Esophagus muscularis mucosa (tissue), 4 donors: ENCODE results near the gene INPP4B. TPM values are rescaled to one million over a fixed set of nuclear protein-coding genes. Genes with fewer than 3 reads are reported as not detected.

Source experiments
- DNase-seq: peaks from one replicate; pipeline ENCODE4 v3.0.0-alpha.2; 2017; ENCODE audit errors: extremely low spot score
- H3K27ac ChIP-seq, 4 donors: fragments of 200-600 bp; sonication (generic); replicated peaks in 1 of 4; 1 replicate in 3 of 4; 2 replicates in 1 of 4; pipeline ENCODE4 v1.5.1; 2016 to 2019; ENCODE audit warnings: mild to moderate bottlenecking in 1 of 4
- H3K27me3 ChIP-seq, 4 donors: fragments of 200-600 bp; sonication (generic); one replicate each; pipeline versions ENCODE4 v1.5.1 to v1.6.0; 2016 to 2019
- H3K36me3 ChIP-seq, 4 donors: fragments of 200-600 bp; sonication (generic); one replicate each; pipeline ENCODE4 v1.5.1; 2016 to 2019
- H3K4me1 ChIP-seq, 4 donors: fragments of 200-600 bp; sonication (generic); one replicate each; pipeline ENCODE4 v1.5.1; 2016 to 2019
- H3K4me3 ChIP-seq, 4 donors: fragments of 200-600 bp; sonication (generic); 1 replicate in 2 of 4; 2 replicates in 2 of 4; pipeline ENCODE4 v1.5.1; 2016 to 2019; ENCODE audit warnings: mild to moderate bottlenecking in 4 of 4, moderate library complexity in 1 of 4
- H3K9me3 ChIP-seq, 4 donors: fragments of 200-600 bp; sonication (generic); 1 replicate in 3 of 4; 2 replicates in 1 of 4; pipeline ENCODE4 v1.5.1; 2016 to 2019
- CTCF ChIP-seq, 3 experiments: fragments of 200-600 bp in 2 of 3; fragments of 450-650 bp in 1 of 3; sonication (generic) in 2 of 3; IDR thresholded peaks; one replicate each; pipeline ENCODE4 v1.5.1; 2017 to 2019; ENCODE audit warnings: antibody characterized with exemption in 3 of 3, mild to moderate bottlenecking in 2 of 3, moderate library complexity in 1 of 3
- EP300 ChIP-seq: sonication (generic); formaldehyde crosslinking; IDR thresholded peaks from one replicate; pipeline ENCODE4 v1.6.1; 2017; ENCODE audit warnings: antibody characterized with exemption
- POLR2A ChIP-seq: fragments of 450-650 bp; IDR thresholded peaks from one replicate; pipeline ENCODE4 v1.6.1; 2017; ENCODE audit warnings: antibody characterized with exemption, moderate library complexity, mild to moderate bottlenecking, low read depth
- POLR2AphosphoS5 ChIP-seq, 2 donors: sonication (generic); formaldehyde crosslinking; IDR thresholded peaks; one replicate each; pipeline ENCODE4 v1.6.1; 2017; ENCODE audit warnings: antibody characterized with exemption in 2 of 2
- WGBS: methylation state at CpG from one replicate; pipeline ENCODE4 v1.1.5; 2018; 5-methylcytosine and 5-hydroxymethylcytosine counted together
- intact Hi-C: fragments of 100-400 bp; cut with DNase I; formaldehyde crosslinking; loops from one replicate; pipeline ENCODE4 v1.15.1; 2023
- total RNA-seq, 4 donors: library from RNA; depleted of rRNA; stranded (reverse); fragments of >200 nt; gene quantifications; one replicate each; pipeline versions ENCODE4 v1.1.0 to v1.2.1, GENCODE V29; 2016

INPP4B gene
- total RNA-seq, 4 donors from 2014 or later = 12.7 to 23.4 (median 15.9) TPM

DNA sequence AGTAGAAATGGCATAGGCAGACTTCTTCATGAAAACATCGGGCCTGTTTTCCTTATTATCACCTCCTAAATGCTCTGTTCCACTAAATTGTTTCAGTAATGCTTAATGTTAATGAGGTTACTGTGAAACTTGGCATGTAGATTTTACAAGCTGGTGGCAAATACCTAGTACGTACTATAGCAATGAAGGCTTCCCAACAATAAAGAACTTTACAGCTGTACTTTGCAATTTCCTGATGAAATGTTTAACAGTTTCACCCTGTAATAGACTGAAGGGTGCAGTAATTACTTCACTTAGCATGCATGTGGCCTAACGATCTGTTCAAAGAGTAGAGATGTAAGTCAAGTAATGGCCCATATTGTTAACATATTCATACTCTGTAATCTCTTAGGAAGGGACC is 685.0 kb downstream of the INPP4B start:
- H3K9me3 ChIP-seq = no peaks in the 10 kb centered on the region
- no peaks in the 10 kb centered on the region for H3K27me3 ChIP-seq
- H3K27ac ChIP-seq = no peak overlapping the region
- intact Hi-C loops = no loop called here
- peaks cover 0 to 13% (median 0%) of the 10 kb centered on the region in 4 donors for H3K36me3 ChIP-seq
- WGBS = 83% methylated on average over 3 of the region's 3 CpGs
- peaks cover 0 to 3% (median 1%) of the 10 kb centered on the region in 4 donors for H3K4me1 ChIP-seq
- TF ChIP-seq POLR2A (no peak), EP300 (no peak), CTCF (IDR thresholded peaks at IDR 0.05) (no peak), POLR2AphosphoS5 (IDR thresholded peaks at IDR 0.05) (no peak)
- DNase-seq = no peak
- no peak overlapping the region for H3K4me3 ChIP-seq

- WGBS = 58% methylated on average over 2 of the region's 2 CpGs
- no peak for TF ChIP-seq POLR2A
- no peak for TF ChIP-seq POLR2AphosphoS5 (IDR thresholded peaks at IDR 0.05)
- TF ChIP-seq CTCF (IDR thresholded peaks at IDR 0.05) = no peak
- no peak for TF ChIP-seq EP300
- H3K4me1 ChIP-seq = peaks cover 0 to 8% (median 5%) of the 10 kb centered on the region in 4 donors
- H3K9me3 ChIP-seq = no peaks in the 10 kb centered on the region
- peaks cover 0 to 13% (median 0%) of the 10 kb centered on the region in 4 donors for H3K36me3 ChIP-seq
- H3K27me3 ChIP-seq = no peaks in the 10 kb centered on the region
- intact Hi-C loops = no loop called here
- H3K27ac ChIP-seq = no peak overlapping the region
- no peak for DNase-seq
- H3K4me3 ChIP-seq = no peak overlapping the region
Observed at GRCh38 chr4:142160509-142160908, 685.6 kb downstream of the INPP4B start.

DNA sequence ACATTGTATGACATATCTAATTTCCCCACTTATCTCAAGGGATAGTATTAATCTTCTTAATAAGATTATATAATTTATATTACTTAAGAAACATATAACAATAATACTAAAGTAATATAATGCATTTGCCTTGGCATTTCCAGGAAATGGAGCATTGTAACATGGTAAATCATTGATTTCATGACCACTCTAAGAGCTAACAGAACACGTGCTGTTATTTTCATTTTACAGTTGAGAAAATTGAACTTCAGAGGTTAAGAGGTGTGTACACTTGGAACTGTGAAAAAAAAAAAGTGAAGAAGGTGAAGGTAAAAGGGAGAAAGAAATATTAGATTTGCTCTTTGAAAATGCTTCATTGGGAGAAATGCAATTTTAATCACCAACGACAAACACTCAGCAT is 687.1 kb downstream of the INPP4B start:
- peaks cover 0 to 13% (median 10%) of the 10 kb centered on the region in 4 donors for H3K4me1 ChIP-seq
- DNase-seq = no peak
- intact Hi-C loops = no loop called here
- H3K4me3 ChIP-seq = no peak overlapping the region
- TF ChIP-seq POLR2AphosphoS5 (IDR thresholded peaks at IDR 0.05) = no peak
- TF ChIP-seq CTCF (IDR thresholded peaks at IDR 0.05) = no peak
- no peak for TF ChIP-seq POLR2A
- TF ChIP-seq EP300 = no peak
- no peak overlapping the region for H3K27ac ChIP-seq
- no peaks in the 10 kb centered on the region for H3K9me3 ChIP-seq
- no peaks in the 10 kb centered on the region for H3K27me3 ChIP-seq
- peaks cover 0 to 13% (median 0%) of the 10 kb centered on the region in 4 donors for H3K36me3 ChIP-seq
- 91% methylated on average over 2 of the region's 2 CpGs for WGBS

DNA sequence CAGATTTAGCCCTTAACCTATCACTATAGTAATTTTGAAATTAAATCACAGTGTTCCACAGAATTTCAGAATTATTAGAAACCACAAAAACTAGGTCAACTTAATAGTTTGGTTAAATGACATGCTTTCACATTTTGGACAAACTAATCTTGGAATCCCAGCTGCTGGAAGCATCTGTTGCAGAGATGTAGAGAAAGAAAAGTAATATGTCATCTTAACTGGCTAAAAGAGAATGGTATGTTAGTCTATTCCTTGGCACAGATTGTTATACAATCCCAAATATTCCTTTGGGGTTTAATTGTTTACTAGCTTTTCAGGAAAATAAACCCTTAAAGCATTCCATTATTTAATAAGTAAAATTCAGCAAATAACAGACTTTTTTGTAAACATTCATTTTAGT is 689.8 kb downstream of the INPP4B start:
- Histone ChIP-seq H3K36me3 (peaks cover 0 to 13% (median 0%) of the 10 kb centered on the region in 4 donors), H3K27me3 (no peaks in the 10 kb centered on the region), H3K27ac (no peak overlapping the region), H3K4me1 (peaks cover 0 to 13% (median 10%) of the 10 kb centered on the region in 4 donors), H3K9me3 (no peaks in the 10 kb centered on the region), H3K4me3 (no peak overlapping the region)
- intact Hi-C loops = no loop called here
- DNase-seq = no peak
- TF ChIP-seq CTCF (IDR thresholded peaks at IDR 0.05) (no peak), POLR2AphosphoS5 (IDR thresholded peaks at IDR 0.05) (no peak), POLR2A (no peak), EP300 (no peak)

- Histone ChIP-seq H3K27me3 (no peaks in the 10 kb centered on the region), H3K9me3 (no peaks in the 10 kb centered on the region), H3K36me3 (peaks cover 0 to 12% (median 0%) of the 10 kb centered on the region in 4 donors), H3K4me1 (peaks cover 0 to 13% (median 10%) of the 10 kb centered on the region in 4 donors), H3K4me3 (no peak overlapping the region), H3K27ac (no peak overlapping the region)
- intact Hi-C loops = no loop called here
- TF ChIP-seq CTCF (IDR thresholded peaks at IDR 0.05) (no peak), POLR2A (no peak), EP300 (no peak), POLR2AphosphoS5 (IDR thresholded peaks at IDR 0.05) (no peak)
- DNase-seq = no peak
- 80% methylated on average over 2 of the region's 2 CpGs for WGBS
Observed at GRCh38 chr4:142155347-142155746, 690.8 kb downstream of the INPP4B start.
